Measurements from ENCODE around the gene SRRM4. TPM values are rescaled to one million over a fixed set of nuclear protein-coding genes. Genes with fewer than 3 reads are reported as not detected.

The SRRM4 gene
- total RNA-seq, 1 donor from 2014 or later = not detected

DNA sequence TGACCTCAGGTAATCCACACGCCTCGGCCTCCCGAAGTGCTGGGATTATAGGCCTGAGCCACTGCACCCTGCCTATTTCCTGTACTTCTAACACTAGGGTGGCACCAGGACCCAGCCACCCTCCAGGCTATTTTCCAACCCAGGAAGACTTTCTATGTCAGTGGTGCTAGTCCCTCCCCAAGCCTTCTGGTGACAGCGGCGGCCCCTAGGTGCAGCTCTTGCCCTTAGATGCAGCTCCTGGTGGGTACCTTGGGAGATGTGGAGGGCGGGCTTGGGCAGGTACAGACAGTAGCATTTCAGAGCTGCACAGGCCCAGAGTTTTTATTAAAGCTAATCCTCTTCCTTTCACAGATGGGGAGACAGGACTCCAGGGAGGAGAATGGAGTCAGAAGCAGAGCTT is 62.8 kb downstream of the SRRM4 start:
- no peaks in the 10 kb centered on the region for H3K27me3 ChIP-seq (ENCODE audit: low read depth)
- TF ChIP-seq, protein P1, sequence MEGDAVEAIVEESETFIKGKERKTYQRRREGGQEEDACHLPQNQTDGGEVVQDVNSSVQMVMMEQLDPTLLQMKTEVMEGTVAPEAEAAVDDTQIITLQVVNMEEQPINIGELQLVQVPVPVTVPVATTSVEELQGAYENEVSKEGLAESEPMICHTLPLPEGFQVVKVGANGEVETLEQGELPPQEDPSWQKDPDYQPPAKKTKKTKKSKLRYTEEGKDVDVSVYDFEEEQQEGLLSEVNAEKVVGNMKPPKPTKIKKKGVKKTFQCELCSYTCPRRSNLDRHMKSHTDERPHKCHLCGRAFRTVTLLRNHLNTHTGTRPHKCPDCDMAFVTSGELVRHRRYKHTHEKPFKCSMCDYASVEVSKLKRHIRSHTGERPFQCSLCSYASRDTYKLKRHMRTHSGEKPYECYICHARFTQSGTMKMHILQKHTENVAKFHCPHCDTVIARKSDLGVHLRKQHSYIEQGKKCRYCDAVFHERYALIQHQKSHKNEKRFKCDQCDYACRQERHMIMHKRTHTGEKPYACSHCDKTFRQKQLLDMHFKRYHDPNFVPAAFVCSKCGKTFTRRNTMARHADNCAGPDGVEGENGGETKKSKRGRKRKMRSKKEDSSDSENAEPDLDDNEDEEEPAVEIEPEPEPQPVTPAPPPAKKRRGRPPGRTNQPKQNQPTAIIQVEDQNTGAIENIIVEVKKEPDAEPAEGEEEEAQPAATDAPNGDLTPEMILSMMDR (IDR thresholded peaks at IDR 0.05) = no peak

DNA sequence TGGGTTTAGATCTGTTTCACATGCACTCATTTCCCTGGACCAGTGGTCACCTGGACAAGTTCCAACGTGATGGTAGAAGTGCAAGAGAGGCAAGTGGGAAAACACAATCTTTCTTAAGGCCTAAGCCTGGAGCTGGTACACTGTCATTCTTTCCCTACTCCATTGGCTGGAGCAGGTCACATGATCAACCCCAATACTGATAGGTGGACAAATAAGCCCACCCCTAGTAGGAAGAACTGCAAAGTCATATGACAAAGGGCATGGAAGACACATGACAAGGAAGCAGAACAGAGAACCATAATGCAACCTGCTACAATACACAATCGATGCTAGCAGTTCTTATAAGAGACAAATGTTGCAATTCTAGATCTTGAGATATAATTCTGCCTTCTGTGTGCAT is 66.3 kb downstream of the SRRM4 start:
- H3K27ac ChIP-seq = no peak overlapping the region
- peaks cover 2% of the 10 kb centered on the region for H3K9me3 ChIP-seq
- DNase-seq (no peak), ATAC-seq (no peak)
- TF ChIP-seq, protein P1 (IDR thresholded peaks at IDR 0.05) = no peak
- no peaks in the 10 kb centered on the region for H3K4me1 ChIP-seq
- intact Hi-C loops (cut with DNase I) = no loop called here
- no peak overlapping the region for H3K4me3 ChIP-seq
- no peaks in the 10 kb centered on the region for H3K36me3 ChIP-seq
- no peaks in the 10 kb centered on the region for H3K27me3 ChIP-seq (ENCODE audit: low read depth)

More for the DNA sequence above, 62.8 kb downstream of the SRRM4 start:
- H3K27ac ChIP-seq = no peak overlapping the region
- no peaks in the 10 kb centered on the region for H3K9me3 ChIP-seq
- no peaks in the 10 kb centered on the region for H3K36me3 ChIP-seq
- no peak for DNase-seq
- intact Hi-C loops (cut with DNase I) = no loop called here
- no peaks in the 10 kb centered on the region for H3K4me1 ChIP-seq
- ATAC-seq = no peak
- H3K4me3 ChIP-seq = no peak overlapping the region

DNA sequence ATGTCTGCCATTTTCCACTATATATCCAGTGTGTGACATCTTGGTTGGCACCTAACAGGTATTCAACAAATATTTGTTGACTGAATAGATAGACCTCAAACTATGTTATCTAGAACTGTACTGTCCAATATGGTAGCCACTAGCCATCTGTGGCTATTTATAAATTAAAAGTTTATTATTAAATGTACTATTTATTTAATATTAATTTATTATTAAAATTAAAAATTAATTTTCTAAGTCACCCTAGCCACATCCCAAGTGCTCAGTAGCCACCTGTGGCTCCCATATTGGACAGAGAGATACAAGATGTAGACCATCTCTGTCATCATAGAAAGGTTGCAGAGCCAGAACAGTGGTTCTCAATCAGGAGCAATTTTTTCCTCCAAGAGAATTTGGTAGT is 69.3 kb downstream of the SRRM4 start:
- ATAC-seq (no peak), DNase-seq (no peak)
- Histone ChIP-seq H3K4me3 (no peak overlapping the region), H3K27me3 (ENCODE audit: low read depth) (no peaks in the 10 kb centered on the region), H3K27ac (no peak overlapping the region), H3K4me1 (no peaks in the 10 kb centered on the region), H3K9me3 (peaks cover 2% of the 10 kb centered on the region), H3K36me3 (no peaks in the 10 kb centered on the region)
- TF ChIP-seq, protein P1 (IDR thresholded peaks at IDR 0.05) = no peak
- intact Hi-C loops (cut with DNase I) = no loop called here

DNA sequence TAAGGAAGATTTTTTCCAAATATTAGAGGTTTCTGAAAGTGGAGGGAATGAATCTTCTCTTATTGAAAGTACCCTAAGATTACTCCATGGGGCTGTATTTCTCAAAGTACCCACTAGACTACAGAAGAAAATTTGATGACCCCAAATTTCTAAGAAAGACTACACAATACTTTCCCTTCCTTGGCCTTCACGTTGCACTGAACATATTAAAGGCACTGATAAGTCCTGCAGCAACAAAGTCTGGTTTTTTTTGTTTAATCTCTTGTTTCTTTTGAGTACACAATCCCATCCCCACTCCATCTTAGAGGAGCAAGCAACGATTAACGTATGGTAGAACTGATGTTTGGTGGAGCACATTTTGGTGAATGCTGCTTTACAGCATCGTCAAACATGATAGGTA is 70.1 kb downstream of the SRRM4 start:
- TF ChIP-seq, protein P1 (IDR thresholded peaks at IDR 0.05) = no peak
- H3K9me3 ChIP-seq = peaks cover 2% of the 10 kb centered on the region
- DNase-seq (no peak), ATAC-seq (no peak)
- intact Hi-C loops (cut with DNase I) = no loop called here
- no peak overlapping the region for H3K4me3 ChIP-seq
- H3K27me3 ChIP-seq (ENCODE audit: low read depth) = no peaks in the 10 kb centered on the region
- H3K4me1 ChIP-seq = no peaks in the 10 kb centered on the region
- H3K36me3 ChIP-seq = no peaks in the 10 kb centered on the region
- H3K27ac ChIP-seq = no peak overlapping the region

DNA sequence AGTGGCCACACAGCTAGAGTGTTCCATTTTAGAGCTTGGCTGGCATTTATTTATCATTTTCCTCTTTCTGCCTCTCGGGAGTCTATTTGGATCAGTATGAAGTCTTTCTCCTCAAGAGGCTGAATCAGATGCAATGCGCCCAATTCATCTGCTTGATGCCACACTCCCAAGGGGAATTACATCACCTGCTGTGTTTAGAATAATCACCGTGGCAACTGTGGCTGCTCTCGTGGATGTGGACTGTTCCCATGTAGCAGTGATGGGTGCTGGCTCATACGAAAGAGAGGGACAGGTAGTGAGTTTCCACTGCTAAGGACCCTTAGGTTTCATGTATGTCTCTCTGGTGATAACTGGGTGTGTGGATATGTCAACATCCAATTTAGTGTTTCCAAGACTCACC is 70.7 kb downstream of the SRRM4 start:
- H3K4me1 ChIP-seq = no peaks in the 10 kb centered on the region
- no peaks in the 10 kb centered on the region for H3K27me3 ChIP-seq (ENCODE audit: low read depth)
- TF ChIP-seq, protein P1 (IDR thresholded peaks at IDR 0.05) = no peak
- intact Hi-C loops (cut with DNase I) = no loop called here
- H3K9me3 ChIP-seq = peaks cover 2% of the 10 kb centered on the region
- DNase-seq (no peak), ATAC-seq (no peak)
- H3K4me3 ChIP-seq = no peak overlapping the region
- no peak overlapping the region for H3K27ac ChIP-seq
- H3K36me3 ChIP-seq = no peaks in the 10 kb centered on the region

DNA sequence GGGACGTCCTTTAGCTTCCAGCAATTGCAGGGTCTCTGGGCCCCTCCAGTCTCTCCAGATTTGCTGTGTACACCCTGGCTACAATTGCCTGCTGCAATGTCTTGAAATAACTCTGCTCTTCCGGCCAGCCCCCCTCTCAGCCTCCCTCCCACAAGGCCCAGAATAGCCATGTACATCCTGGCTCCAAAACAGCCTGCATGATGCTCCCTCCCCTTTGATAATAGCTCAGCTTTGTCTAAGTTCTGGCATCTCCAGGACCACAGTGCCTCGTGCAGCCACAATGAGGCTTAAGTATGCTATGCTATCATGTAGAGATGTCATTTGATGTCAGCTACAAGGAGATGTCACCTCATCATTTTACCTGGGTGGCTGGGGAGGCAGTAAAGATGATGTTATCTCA is 74.6 kb downstream of the SRRM4 start:
- intact Hi-C loops (cut with DNase I) = no loop called here
- Histone ChIP-seq H3K4me3 (no peak overlapping the region), H3K9me3 (no peaks in the 10 kb centered on the region), H3K4me1 (no peaks in the 10 kb centered on the region), H3K27ac (no peak overlapping the region), H3K36me3 (no peaks in the 10 kb centered on the region), H3K27me3 (ENCODE audit: low read depth) (no peaks in the 10 kb centered on the region)
- TF ChIP-seq, protein P1 (IDR thresholded peaks at IDR 0.05) = no peak
- ATAC-seq (no peak), DNase-seq (no peak)
